Peyer's patch (tissue), 4 donors: ENCODE results near the gene CABYR. TPM values are rescaled to one million over a fixed set of nuclear protein-coding genes. Genes with fewer than 3 reads are reported as not detected.

Experiments used
- DNase-seq, 3 donors: peaks; one replicate each; pipeline ENCODE4 v3.0.0-alpha.2; 2017 to 2019
- H3K27ac ChIP-seq, 4 donors: fragments of 200-600 bp; sonication (generic); one replicate each; pipeline ENCODE4 v1.5.1; 2016 to 2019
- H3K27me3 ChIP-seq, 2 donors: fragments of 200-600 bp; sonication (generic); one replicate each; pipeline ENCODE4 v1.5.1; 2019
- H3K36me3 ChIP-seq, 3 donors: fragments of 200-600 bp; sonication (generic); one replicate each; pipeline ENCODE4 v1.5.1; 2016 to 2019
- H3K4me1 ChIP-seq, 4 donors: fragments of 200-600 bp; sonication (generic); one replicate each; pipeline ENCODE4 v1.5.1; 2016 to 2019
- H3K4me3 ChIP-seq, 4 donors: fragments of 200-600 bp; sonication (generic); 1 replicate in 3 of 4; 2 replicates in 1 of 4; pipeline ENCODE4 v1.5.1; 2016 to 2019; ENCODE audit warnings: mild to moderate bottlenecking in 1 of 4
- H3K9me3 ChIP-seq, 4 donors: fragments of 200-600 bp; sonication (generic); one replicate each; pipeline ENCODE4 v1.5.1; 2016 to 2019; ENCODE audit warnings: mild to moderate bottlenecking in 1 of 4
- POLR2A ChIP-seq, 2 donors: fragments of 450-650 bp; IDR thresholded peaks; one replicate each; pipeline ENCODE4 v1.5.1; 2017; ENCODE audit warnings: antibody characterized with exemption in 2 of 2, mild to moderate bottlenecking in 2 of 2, moderate library complexity in 2 of 2
- total RNA-seq, 4 donors: library from RNA; depleted of rRNA; stranded (reverse); fragments of >200 nt; gene quantifications; one replicate each; pipeline ENCODE4 v1.1.0, GENCODE V29; 2016
- TF ChIP-seq, protein P1 (sequence below), 6 experiments: fragments of 450-650 bp in 4 of 6; fragments of 200-600 bp in 2 of 6; sonication (generic) in 1 of 6; IDR thresholded peaks; one replicate each; pipeline ENCODE4 v1.5.1; 2017 to 2019; ENCODE audit warnings: antibody characterized with exemption in 6 of 6, mild to moderate bottlenecking in 3 of 6, moderate library complexity in 1 of 6

Gene CABYR
- total RNA-seq, 4 donors from 2014 or later = 0.67 TPM; not detected in 3

DNA sequence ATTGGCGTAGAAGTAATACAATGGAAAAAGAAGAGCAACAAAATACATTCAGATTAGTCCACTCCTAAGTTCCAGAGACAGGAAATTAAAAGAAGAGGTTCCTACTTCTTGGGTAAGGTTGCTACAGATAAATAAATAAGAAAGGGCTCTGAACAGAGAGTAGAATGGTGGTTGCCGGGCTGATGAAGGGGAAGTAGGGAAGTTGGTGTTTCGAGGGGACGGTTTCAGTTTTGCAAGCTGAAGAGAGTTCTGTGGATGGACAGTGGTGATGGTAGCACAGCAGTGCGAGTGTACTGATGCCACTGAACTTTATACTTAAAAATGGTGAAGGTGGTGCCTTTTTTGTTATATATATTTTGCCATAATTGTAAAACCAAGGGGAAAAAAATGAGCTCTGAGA lies 48.2 kb downstream of the CABYR start:
- no peaks in the 10 kb centered on the region for H3K9me3 ChIP-seq
- no peak overlapping the region for H3K4me3 ChIP-seq
- H3K36me3 ChIP-seq = no peaks in the 10 kb centered on the region
- no peak overlapping the region for H3K27ac ChIP-seq
- no peak for DNase-seq
- H3K27me3 ChIP-seq = no peaks in the 10 kb centered on the region
- H3K4me1 ChIP-seq = no peaks in the 10 kb centered on the region
- no peak for TF ChIP-seq POLR2A (IDR thresholded peaks at IDR 0.05)
- TF ChIP-seq, protein P1, sequence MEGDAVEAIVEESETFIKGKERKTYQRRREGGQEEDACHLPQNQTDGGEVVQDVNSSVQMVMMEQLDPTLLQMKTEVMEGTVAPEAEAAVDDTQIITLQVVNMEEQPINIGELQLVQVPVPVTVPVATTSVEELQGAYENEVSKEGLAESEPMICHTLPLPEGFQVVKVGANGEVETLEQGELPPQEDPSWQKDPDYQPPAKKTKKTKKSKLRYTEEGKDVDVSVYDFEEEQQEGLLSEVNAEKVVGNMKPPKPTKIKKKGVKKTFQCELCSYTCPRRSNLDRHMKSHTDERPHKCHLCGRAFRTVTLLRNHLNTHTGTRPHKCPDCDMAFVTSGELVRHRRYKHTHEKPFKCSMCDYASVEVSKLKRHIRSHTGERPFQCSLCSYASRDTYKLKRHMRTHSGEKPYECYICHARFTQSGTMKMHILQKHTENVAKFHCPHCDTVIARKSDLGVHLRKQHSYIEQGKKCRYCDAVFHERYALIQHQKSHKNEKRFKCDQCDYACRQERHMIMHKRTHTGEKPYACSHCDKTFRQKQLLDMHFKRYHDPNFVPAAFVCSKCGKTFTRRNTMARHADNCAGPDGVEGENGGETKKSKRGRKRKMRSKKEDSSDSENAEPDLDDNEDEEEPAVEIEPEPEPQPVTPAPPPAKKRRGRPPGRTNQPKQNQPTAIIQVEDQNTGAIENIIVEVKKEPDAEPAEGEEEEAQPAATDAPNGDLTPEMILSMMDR (IDR thresholded peaks at IDR 0.05) = no peak

- H3K4me1 ChIP-seq = no peaks in the 10 kb centered on the region
- H3K36me3 ChIP-seq = no peaks in the 10 kb centered on the region
- no peak for DNase-seq
- H3K9me3 ChIP-seq = no peaks in the 10 kb centered on the region
- H3K27me3 ChIP-seq = no peaks in the 10 kb centered on the region
- no peak for TF ChIP-seq POLR2A (IDR thresholded peaks at IDR 0.05)
- TF ChIP-seq, protein P1 (IDR thresholded peaks at IDR 0.05) = no peak
- no peak overlapping the region for H3K27ac ChIP-seq
- H3K4me3 ChIP-seq = no peak overlapping the region
Observed at GRCh38 chr18:24187689-24188088, 48.8 kb downstream of the CABYR start.

DNA sequence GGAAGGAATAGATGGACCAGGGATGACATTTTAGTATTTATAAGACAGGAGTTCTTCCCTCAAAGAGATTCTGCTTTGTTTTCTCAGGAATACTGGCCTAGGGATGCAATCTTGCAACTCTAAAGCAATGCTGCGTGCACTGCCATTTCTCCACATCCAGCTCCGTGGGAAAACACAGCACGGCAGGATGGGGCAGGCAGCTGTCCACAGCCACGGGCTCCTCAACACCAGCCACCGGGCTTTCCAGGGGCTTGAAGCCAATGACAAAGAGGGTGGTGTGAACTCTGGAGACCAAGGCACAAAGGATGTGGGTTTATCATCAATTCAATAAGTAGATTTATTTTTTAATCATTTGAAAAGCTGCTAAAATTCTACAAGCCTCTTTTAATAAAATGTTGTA lies 49.3 kb downstream of the CABYR start:
- H3K27ac ChIP-seq = no peak overlapping the region
- no peak for DNase-seq

GRCh38 chr18:24189007-24189528 lies 50.2 kb downstream of the CABYR start:
- Histone ChIP-seq H3K4me3 (no peak overlapping the region), H3K36me3 (no peaks in the 10 kb centered on the region), H3K4me1 (no peaks in the 10 kb centered on the region), H3K27ac (no peak overlapping the region), H3K27me3 (no peaks in the 10 kb centered on the region), H3K9me3 (no peaks in the 10 kb centered on the region)
- DNase-seq = no peak
- no peak for TF ChIP-seq POLR2A (IDR thresholded peaks at IDR 0.05)
- TF ChIP-seq, protein P1 (IDR thresholded peaks at IDR 0.05) = no peak

More for the DNA sequence above, 49.3 kb downstream of the CABYR start:
- H3K4me1 ChIP-seq = no peaks in the 10 kb centered on the region
- no peak overlapping the region for H3K4me3 ChIP-seq
- H3K9me3 ChIP-seq = no peaks in the 10 kb centered on the region
- no peaks in the 10 kb centered on the region for H3K27me3 ChIP-seq
- no peak for TF ChIP-seq POLR2A (IDR thresholded peaks at IDR 0.05)
- TF ChIP-seq, protein P1 (IDR thresholded peaks at IDR 0.05) = no peak
- no peaks in the 10 kb centered on the region for H3K36me3 ChIP-seq

DNA sequence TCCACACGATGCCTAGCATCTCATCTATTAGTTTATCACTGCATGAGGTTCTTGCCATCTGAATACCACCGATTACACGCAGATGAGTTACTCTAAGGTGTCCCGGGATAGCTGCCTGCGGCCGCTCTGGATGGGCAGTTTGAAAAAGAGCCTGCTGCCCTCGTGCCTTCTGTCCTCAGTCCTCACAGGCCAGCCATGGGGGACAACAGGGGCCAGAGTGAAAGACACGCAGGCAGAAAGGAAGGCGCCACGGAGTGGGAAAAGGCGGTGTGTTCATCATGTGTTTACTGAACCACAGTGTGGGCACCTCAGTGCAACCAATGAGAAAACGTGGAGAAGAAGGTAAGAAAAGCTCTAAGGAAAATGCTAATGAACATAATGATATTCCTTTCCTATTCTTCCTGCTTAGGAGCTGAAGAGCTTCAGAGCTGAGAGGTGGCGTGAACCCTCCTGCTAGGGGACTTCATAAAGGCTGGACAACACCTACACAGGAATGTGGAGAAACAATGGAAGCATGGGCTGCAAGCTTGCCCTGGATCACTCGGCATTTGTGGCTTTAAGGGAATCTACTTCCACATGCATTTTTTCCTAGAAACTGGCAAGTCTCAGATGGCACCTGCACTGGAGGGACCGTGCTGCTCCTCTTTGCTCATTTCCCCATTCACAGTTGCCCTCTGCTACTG lies 50.9 kb downstream of the CABYR start:
- DNase-seq = no peak
- Histone ChIP-seq H3K27me3 (no peaks in the 10 kb centered on the region), H3K9me3 (no peaks in the 10 kb centered on the region), H3K4me1 (no peaks in the 10 kb centered on the region), H3K4me3 (no peak overlapping the region), H3K27ac (no peak overlapping the region), H3K36me3 (no peaks in the 10 kb centered on the region)
- no peak for TF ChIP-seq POLR2A (IDR thresholded peaks at IDR 0.05)
- TF ChIP-seq, protein P1 (IDR thresholded peaks at IDR 0.05) = no peak
